VCaP (cell line): ENCODE measurements around the gene SYT6.

ENCODE experiments used
- H3K27ac ChIP-seq: fragments of 450-650 bp; 2 replicates; pipeline ENCODE4 v1.5.1; 2017
- CTCF ChIP-seq: fragments of 450-650 bp; conservative IDR thresholded peaks from 2 replicates; pipeline ENCODE4 v1.5.1; 2017; ENCODE audit warnings: mild to moderate bottlenecking, moderate library complexity

SYT6 gene

DNA sequence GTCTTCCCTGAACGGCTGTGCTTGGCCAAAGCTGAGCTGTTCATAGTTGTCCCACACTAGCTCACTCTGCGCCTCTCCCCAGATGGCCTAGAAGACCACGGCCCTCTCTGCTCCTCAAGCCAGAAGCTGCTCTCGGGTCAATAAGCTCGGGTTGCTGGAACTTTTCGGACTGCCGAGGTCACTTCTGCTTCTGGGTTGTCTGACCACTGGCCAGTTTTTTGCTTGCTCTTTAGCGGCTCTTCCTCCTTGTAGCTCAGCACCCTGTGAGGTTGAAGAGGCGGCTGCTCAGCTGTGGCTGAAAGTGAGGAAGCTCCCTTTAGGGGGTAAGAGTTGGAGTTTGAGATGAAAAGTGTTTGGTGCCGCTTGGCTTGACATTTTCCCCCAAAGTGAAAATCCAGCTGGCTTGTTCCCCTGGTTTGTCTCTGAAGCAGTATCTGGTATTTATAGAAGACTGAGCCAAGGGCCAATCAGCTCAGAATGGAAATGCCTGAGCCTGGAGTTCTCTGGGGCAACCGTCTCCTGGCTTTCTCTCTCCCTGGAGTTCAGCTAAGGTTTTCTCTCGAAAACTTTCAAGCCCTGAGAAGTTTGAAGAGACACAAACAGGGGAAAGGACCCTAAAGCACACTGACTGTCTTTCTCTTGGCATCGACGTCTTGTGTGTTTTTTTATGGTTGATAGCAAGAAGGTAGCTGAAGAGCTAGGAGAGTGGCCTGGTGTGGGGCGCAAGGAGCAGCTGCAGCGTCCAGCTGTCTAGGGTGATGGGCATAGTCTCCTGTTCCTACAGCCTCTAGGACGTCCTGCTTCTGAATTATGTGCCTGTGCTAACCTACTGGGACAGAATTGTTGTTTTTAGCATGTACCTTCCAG is 72.0 kb downstream of the SYT6 start:
- no peak overlapping the region for H3K27ac ChIP-seq
- no peak for TF ChIP-seq CTCF

- no peak overlapping the region for H3K27ac ChIP-seq
- TF ChIP-seq CTCF, result no peak
Observed at GRCh38 chr1:114080511-114081436, 72.9 kb downstream of the SYT6 start.

GRCh38 chr1:114079596-114080190 is 74.0 kb downstream of the SYT6 start:
- TF ChIP-seq CTCF, result no peak
- no peak overlapping the region for H3K27ac ChIP-seq

DNA sequence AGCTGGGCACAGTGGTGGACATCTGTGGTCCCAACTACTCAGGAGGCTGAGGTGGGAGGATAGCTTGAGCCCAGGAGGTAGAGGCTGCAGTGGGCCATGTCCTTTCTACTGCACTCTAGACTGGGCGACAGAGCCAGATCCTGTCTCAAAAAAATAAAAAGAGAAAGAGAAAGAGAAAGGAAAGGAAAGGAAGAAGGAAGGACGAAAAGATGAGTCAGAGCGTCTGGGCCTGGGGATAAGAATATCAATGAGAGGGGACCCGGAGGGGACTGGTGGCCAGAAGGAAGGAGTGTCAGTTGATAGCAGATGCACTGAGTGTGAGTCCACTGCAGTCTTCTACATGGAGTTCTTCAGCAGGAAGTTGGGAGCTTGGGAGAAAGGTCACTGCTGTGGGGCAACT is 75.6 kb downstream of the SYT6 start:
- no peak for TF ChIP-seq CTCF
- no peak overlapping the region for H3K27ac ChIP-seq

DNA sequence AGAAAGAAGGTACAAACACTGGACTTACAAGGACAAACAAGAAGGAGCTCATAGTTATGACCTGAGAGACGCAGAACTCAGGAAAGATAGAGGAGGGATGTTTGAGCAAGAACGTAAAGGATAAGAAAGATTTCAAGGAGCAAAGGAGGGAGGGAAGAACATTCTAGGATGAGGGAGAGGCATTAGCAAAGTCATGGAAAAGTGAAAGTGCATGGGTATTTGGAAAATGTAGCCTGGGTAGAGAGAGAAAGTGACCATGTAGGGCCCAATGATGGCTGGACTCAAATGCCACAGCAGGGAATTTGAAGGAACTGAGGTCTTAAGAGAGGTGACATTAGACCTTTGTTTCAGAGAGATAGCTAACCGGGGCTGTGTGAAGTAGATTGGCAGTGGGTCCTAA is 76.5 kb downstream of the SYT6 start:
- no peak for TF ChIP-seq CTCF
- H3K27ac ChIP-seq, result no peak overlapping the region

DNA sequence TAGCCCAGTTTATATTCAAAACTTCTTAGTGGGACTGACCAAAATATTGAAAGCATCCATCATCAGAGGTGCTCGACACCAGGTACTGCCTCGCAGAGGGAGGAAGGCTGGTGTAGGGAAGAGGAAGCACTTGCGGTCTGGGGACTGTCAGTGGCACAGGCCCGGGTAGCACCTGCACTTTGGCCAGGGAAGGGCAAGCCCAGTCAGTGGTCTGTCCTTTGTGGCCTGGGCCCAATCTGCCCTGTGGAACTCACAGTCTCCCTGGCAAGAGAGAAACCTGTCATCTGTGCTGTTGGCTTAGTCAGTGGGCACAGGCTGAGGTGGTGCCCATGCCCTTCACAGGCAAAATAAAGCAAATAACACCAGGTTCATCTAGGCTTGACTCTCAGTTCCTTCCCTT is 77.4 kb downstream of the SYT6 start:
- H3K27ac ChIP-seq, result no peak overlapping the region
- TF ChIP-seq CTCF, result no peak
